Astrocyte (in vitro differentiated cells and primary cell): ENCODE results near the gene DTNB.

Source experiments
- EZH2 ChIP-seq: IDR thresholded peaks from 2 replicates; pipeline ENCODE4 v1.6.1; 2012; ENCODE audit warnings: mild to moderate bottlenecking, low read length, inconsistent platforms; ENCODE audit not compliant: insufficient read depth
- TF ChIP-seq, protein P1 (sequence below): IDR thresholded peaks from 2 replicates; pipeline ENCODE4 v1.5.1; 2011; ENCODE audit warnings: low read depth, mild to moderate bottlenecking, inconsistent platforms, low read length, moderate library complexity; ENCODE audit not compliant: insufficient read depth

DNA sequence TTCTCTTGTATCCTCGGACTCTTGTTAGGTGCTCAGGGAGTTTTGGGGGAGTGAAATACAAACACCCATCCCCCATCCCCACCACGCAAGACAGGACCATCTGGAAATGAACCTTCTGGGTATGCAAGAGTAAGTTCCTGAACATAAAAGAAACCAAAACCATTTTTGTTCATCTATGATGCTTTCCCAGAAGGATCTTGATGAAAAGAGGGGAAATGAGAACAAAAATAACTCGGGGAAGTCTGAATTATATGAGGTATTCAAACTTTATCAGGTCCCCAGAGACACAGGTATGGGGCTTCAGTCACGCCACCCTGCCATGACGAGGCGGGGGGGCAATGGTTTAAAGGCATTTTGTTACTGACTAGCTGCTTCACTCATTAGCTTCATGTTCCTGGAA, 263.0 kb downstream of the DTNB start:
- TF ChIP-seq, protein P1, sequence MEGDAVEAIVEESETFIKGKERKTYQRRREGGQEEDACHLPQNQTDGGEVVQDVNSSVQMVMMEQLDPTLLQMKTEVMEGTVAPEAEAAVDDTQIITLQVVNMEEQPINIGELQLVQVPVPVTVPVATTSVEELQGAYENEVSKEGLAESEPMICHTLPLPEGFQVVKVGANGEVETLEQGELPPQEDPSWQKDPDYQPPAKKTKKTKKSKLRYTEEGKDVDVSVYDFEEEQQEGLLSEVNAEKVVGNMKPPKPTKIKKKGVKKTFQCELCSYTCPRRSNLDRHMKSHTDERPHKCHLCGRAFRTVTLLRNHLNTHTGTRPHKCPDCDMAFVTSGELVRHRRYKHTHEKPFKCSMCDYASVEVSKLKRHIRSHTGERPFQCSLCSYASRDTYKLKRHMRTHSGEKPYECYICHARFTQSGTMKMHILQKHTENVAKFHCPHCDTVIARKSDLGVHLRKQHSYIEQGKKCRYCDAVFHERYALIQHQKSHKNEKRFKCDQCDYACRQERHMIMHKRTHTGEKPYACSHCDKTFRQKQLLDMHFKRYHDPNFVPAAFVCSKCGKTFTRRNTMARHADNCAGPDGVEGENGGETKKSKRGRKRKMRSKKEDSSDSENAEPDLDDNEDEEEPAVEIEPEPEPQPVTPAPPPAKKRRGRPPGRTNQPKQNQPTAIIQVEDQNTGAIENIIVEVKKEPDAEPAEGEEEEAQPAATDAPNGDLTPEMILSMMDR = no peak
- no peak for TF ChIP-seq EZH2
